Progenitor cell of endocrine pancreas (in vitro differentiated cells): ENCODE results near the gene NUDT1. TPM values are rescaled to one million over a fixed set of nuclear protein-coding genes. Genes with fewer than 3 reads are reported as not detected.

Experiments used
- DNase-seq: peaks from one replicate; pipeline ENCODE4 v3.0.0; 2021; ENCODE audit warnings: low spot score; ENCODE audit not compliant: unreplicated experiment
- H3K27ac Mint-ChIP-seq: 2 replicates; pipeline ENCODE4 v1.8.0; 2021; ENCODE audit warnings: mild to moderate bottlenecking, moderate library complexity, mixed read lengths
- H3K27me3 Mint-ChIP-seq: 2 replicates; pipeline ENCODE4 v1.8.0; 2021; ENCODE audit warnings: mixed read lengths
- H3K36me3 Mint-ChIP-seq: 2 replicates; pipeline ENCODE4 v1.8.0; 2022; ENCODE audit warnings: mixed read lengths; ENCODE audit not compliant: insufficient read depth
- H3K4me1 Mint-ChIP-seq: 2 replicates; pipeline ENCODE4 v1.8.0; 2021; ENCODE audit warnings: low read depth, mixed read lengths
- H3K4me3 Mint-ChIP-seq: 2 replicates; pipeline ENCODE4 v1.8.0; 2021; ENCODE audit warnings: low read depth, mild to moderate bottlenecking, moderate library complexity, mixed read lengths
- H3K9me3 Mint-ChIP-seq: 2 replicates; pipeline ENCODE4 v1.8.0; 2021; ENCODE audit warnings: low read depth, mixed read lengths
- total RNA-seq: library from RNA; stranded (reverse); gene quantifications from 2 replicates; pipeline ENCODE4 v1.2.1, GENCODE V29; 2021
- TF ChIP-seq, protein P1 (sequence below): fragments of 200-600 bp; sonication (generic); IDR thresholded peaks from one replicate; pipeline ENCODE4 v1.5.0; 2021; ENCODE audit warnings: antibody characterized with exemption, mild to moderate bottlenecking; ENCODE audit not compliant: unreplicated experiment

Gene NUDT1
- total RNA-seq, 1 donor from 2014 or later: 22.1 TPM

DNA sequence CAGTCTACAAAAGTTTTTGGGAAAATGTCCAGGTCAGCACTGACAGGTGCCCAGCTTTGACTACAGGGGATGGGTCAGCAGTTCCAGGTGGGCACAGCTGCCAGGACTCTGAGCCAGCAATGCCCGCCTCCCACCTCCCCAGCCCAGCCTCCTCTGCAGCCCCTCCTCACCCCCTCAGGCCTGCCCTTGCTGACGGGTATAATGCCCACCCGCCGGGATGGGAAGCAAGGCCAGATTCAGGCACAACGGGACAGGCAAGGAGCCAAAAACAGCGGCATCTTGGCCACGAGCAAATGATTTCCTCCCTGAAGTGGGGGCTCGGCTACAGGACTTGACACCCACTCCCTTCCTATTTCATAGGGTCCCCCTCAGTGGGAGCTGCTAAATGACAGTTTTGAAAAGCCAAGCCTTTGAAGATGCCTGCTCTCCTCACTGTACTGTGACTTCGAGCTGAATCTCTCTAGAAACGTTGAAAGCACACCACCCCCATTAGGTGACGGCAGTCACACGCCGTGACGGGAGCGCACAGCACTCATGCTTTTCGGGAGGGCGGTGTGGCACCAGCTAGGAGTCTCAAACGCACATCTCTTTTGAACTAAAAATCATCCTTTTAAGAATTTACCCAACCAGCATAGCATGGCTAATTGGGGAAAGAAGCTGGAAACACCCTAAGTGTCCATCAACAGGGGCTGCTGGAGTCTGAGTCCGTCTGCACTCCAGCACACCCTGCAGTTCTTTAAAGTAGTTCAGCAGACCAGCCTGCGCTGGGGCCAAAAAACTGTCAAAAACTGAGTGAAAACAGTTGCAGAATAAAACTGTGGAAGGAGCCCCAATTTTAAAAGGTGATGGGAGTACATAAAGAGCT is 38.9 kb upstream of the NUDT1 start:
- Mint-ChIP-seq H3K27ac (no peak overlapping the region), H3K9me3 (no peaks in the 10 kb centered on the region), H3K36me3 (peaks cover 21% of the 10 kb centered on the region), H3K27me3 (no peaks in the 10 kb centered on the region), H3K4me3 (no peak overlapping the region), H3K4me1 (no peaks in the 10 kb centered on the region)
- no peak for DNase-seq
- TF ChIP-seq, protein P1, sequence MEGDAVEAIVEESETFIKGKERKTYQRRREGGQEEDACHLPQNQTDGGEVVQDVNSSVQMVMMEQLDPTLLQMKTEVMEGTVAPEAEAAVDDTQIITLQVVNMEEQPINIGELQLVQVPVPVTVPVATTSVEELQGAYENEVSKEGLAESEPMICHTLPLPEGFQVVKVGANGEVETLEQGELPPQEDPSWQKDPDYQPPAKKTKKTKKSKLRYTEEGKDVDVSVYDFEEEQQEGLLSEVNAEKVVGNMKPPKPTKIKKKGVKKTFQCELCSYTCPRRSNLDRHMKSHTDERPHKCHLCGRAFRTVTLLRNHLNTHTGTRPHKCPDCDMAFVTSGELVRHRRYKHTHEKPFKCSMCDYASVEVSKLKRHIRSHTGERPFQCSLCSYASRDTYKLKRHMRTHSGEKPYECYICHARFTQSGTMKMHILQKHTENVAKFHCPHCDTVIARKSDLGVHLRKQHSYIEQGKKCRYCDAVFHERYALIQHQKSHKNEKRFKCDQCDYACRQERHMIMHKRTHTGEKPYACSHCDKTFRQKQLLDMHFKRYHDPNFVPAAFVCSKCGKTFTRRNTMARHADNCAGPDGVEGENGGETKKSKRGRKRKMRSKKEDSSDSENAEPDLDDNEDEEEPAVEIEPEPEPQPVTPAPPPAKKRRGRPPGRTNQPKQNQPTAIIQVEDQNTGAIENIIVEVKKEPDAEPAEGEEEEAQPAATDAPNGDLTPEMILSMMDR: no peak

DNA sequence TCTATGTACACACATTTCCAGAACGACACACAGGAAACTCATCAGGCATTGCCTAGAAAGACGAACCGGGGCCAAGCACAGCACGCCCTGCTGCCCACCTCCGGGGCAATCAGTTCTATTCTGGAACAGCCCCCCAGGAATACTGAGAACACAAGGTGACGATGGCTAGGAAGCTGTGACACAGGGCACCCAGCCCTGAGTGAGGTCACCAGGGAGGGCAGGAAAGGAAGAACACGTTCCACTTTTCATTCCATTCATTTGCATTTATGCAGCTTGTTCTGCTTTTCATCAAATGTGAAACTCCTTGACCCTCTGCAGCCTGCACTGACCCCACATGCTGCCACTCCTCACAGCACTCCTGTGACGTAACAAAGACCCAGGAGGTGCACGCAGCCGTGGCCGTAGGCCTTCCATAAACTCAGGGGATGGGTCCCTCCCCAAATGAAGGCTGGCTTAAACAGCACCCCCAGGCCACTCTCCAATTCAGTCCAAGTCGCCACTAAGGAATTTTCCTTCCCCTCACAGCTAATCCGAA is 38.2 kb upstream of the NUDT1 start:
- H3K27ac Mint-ChIP-seq: no peak overlapping the region
- DNase-seq: no peak
- H3K4me1 Mint-ChIP-seq: no peaks in the 10 kb centered on the region
- TF ChIP-seq, protein P1: no peak
- H3K9me3 Mint-ChIP-seq: no peaks in the 10 kb centered on the region
- H3K36me3 Mint-ChIP-seq: peaks cover 22% of the 10 kb centered on the region
- no peak overlapping the region for H3K4me3 Mint-ChIP-seq
- no peaks in the 10 kb centered on the region for H3K27me3 Mint-ChIP-seq

DNA sequence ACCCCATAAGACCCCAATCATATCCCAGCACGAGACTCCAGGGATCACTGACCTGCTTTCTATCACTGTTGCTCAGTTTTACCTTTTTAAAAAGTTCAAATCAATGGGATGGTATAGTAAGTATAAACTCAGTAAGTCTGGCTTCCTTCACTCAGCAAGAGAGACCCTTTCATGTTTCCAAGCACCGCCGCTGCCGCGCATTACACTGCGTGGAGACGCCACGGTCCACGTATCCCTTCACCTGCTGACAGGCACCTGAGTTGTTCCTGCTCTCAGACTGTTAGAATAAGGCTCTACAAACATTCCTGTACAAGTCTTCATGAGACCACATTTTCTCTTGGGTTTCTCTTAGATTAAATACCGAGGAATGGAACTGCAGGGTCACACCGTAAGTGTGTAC is 37.6 kb upstream of the NUDT1 start:
- peaks cover 22% of the 10 kb centered on the region for H3K36me3 Mint-ChIP-seq
- H3K4me3 Mint-ChIP-seq: no peak overlapping the region
- DNase-seq: no peak
- no peaks in the 10 kb centered on the region for H3K4me1 Mint-ChIP-seq
- TF ChIP-seq, protein P1: no peak
- no peaks in the 10 kb centered on the region for H3K9me3 Mint-ChIP-seq
- no peaks in the 10 kb centered on the region for H3K27me3 Mint-ChIP-seq
- no peak overlapping the region for H3K27ac Mint-ChIP-seq

DNA sequence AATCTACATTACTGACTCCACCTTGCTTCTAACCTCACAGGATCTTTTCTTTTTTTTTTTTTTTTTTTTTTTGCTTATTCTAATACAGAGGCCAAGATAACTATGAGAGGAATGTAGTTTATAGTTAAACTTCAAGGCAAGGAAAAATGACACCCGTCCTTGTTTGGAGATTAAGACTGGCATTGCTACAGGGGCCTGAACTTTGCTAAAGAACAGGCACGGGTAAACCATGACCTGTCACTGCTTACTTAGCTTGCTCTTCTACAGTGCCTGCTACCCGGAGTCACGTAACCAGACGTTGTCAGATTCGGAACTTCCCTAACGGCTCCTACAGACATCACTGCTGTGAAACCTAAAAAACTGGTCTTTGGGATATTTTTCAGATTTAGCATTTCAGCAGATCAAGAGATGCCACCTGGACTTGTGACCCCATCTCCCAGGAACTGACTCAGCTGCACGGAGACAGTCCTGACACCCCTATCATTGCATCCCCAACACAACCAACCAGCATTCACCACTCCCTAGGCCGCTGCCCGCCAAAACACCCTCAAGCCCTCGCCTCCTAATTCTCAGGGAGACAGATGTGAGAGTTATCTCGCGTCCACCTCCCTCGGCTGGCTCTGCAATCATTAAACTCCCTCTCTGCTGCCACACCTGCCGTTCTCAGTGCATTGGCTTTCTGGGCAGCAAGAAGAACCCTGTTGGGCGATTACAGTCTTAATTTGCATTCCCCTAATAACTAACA is 36.8 kb upstream of the NUDT1 start:
- Mint-ChIP-seq H3K27me3 (no peaks in the 10 kb centered on the region), H3K36me3 (peaks cover 20% of the 10 kb centered on the region), H3K4me1 (no peaks in the 10 kb centered on the region), H3K9me3 (no peaks in the 10 kb centered on the region), H3K27ac (no peak overlapping the region), H3K4me3 (no peak overlapping the region)
- no peak for DNase-seq
- TF ChIP-seq, protein P1: no peak

DNA sequence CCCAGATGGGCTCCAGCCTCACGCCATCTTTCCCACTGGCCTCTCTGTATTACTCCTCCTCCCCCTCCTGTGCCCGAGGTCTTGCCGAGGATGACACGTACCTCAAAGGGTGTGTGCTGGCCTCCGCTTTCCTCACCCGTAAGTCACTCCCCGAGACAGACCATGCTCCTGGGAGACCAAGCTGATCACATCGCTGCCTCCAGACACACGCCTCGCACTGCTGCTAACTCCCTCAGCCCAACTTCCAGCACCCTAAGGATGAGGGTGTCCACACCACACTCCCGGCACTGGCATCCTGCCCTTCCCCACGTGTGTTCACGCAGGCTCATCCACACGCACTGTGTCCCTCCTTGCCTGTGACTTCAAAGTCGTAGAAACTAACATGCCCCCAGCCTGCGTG is 33.3 kb upstream of the NUDT1 start:
- Mint-ChIP-seq H3K27me3 (no peaks in the 10 kb centered on the region), H3K9me3 (no peaks in the 10 kb centered on the region), H3K36me3 (peaks cover 30% of the 10 kb centered on the region), H3K4me3 (no peak overlapping the region), H3K4me1 (no peaks in the 10 kb centered on the region), H3K27ac (no peak overlapping the region)
- no peak for DNase-seq
- TF ChIP-seq, protein P1: no peak
